GM19468 (cell line): Measurements from ENCODE around the gene PBX4.

Experiments
- ATAC-seq: cut with Tn5 transposase; IDR thresholded peaks from one replicate; pipeline ENCODE4 v1.9.1; 2021; ENCODE audit warnings: mild to moderate bottlenecking, moderate library complexity, moderate number of reproducible peaks; ENCODE audit not compliant: unreplicated experiment; ENCODE audit errors: extremely low read depth

PBX4 gene

GRCh38 chr19:19595171-19595701 is 23.3 kb downstream of the PBX4 start:
- ATAC-seq = no peak

DNA sequence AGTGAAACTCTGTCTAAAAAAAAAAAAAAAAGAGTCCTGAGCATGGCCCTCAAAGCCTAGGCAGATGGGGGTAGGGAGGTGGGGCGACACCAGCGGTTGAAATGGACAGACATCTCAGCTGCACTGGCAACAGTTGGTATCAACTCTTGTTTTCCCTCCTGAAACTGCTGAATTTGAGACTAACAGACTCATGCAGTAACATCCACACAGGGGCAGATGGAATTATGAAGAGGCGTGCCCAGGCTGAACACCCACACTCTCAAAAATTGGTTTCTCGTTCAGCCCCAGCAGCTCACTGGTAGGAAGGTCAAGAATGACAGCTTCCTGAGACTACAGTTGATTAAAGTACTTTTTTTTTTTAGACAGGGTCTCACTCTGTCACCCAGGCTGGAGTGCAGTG is 24.1 kb downstream of the PBX4 start:
- no peak for ATAC-seq

GRCh38 chr19:19592690-19593089 is 25.8 kb downstream of the PBX4 start:
- ATAC-seq = no peak

- no peak for ATAC-seq
Measured at GRCh38 chr19:19591133-19591825, 27.2 kb downstream of the PBX4 start.

GRCh38 chr19:19588546-19588945 is 29.9 kb downstream of the PBX4 start:
- ATAC-seq = no peak

GRCh38 chr19:19587771-19588170 is 30.7 kb downstream of the PBX4 start:
- ATAC-seq = no peak

DNA sequence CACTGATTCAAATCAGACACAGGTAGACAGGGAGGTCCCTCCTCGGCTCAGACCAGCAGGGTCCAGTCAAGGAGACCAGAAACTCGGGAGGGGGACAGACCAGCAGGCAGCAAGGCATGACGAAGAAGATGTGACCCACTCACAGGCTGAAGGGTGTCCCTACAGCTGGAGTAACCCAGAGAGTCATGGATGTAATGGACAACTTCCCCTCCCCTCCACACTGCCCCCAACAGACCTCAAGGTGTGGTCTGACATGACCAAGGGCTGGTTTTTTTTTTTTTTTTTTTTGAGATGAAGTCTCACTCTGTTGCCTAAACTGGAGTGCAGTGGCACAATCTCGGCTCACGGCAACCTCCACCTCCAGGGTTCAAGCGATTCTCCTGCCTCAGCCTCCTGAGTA is 34.1 kb downstream of the PBX4 start:
- ATAC-seq = no peak

GRCh38 chr19:19582471-19582870 is 36.0 kb downstream of the PBX4 start:
- no peak for ATAC-seq

- no peak for ATAC-seq
Measured at GRCh38 chr19:19581391-19581790, 37.1 kb downstream of the PBX4 start.

DNA sequence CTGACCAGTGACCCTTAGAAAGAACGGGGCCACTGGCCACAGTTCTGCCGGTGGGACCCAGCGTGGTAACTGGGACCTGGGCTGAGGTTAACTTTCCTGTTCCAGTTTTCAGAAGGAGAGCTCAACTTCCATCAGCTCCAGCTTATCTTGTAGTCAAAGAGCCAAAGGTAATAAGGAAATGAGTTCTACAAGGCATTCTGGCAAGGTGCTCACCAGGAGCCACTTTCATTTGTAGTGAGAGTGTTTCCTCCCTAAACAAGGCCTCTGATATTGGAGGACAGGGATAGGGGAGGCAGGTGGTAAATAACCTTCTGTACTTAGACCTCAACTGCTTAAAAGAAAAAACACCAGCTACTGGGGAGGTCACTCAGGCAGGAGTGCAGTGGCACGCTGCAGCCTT is 38.1 kb downstream of the PBX4 start:
- no peak for ATAC-seq

- ATAC-seq = no peak
Measured at GRCh38 chr19:19579533-19580361, 38.7 kb downstream of the PBX4 start.

DNA sequence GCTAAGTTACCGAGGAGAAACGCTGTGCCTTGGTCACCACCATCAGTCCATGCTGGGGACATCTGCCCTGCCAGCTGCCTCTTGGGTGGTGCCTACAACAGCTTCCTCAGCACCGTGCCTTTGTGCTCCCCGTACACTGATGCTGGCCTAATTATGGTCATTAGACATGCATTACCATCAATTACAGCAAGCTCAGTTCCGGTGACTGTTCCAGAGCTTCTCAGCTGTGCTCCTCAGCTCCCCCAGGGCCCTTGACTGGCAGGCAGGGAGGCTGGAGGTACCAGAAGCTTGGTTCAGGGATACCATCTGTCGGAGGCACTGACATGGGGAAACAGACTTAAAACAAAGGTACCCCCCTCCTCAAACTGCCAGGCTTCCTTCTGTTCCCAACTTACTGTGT is 40.2 kb downstream of the PBX4 start:
- ATAC-seq = no peak

DNA sequence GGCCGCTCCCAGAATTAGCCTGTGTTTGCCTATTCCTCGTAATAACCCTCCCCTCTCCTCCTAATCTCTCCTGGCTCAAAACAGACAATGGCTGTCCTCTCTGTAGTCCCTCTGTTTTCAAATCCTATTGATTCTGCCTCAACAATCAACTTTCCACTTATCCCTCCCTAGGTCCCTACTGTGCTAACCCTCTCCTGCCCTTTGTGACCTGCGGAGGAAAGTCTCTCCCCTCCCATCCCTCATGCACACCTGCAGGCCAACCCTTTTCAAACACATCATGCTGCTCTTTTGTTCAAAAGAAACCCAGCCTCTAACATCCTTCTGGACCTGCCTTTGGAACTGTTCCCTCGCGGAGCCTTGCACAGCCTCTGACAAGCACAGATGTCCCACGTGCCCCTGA is 43.1 kb downstream of the PBX4 start:
- no peak for ATAC-seq

DNA sequence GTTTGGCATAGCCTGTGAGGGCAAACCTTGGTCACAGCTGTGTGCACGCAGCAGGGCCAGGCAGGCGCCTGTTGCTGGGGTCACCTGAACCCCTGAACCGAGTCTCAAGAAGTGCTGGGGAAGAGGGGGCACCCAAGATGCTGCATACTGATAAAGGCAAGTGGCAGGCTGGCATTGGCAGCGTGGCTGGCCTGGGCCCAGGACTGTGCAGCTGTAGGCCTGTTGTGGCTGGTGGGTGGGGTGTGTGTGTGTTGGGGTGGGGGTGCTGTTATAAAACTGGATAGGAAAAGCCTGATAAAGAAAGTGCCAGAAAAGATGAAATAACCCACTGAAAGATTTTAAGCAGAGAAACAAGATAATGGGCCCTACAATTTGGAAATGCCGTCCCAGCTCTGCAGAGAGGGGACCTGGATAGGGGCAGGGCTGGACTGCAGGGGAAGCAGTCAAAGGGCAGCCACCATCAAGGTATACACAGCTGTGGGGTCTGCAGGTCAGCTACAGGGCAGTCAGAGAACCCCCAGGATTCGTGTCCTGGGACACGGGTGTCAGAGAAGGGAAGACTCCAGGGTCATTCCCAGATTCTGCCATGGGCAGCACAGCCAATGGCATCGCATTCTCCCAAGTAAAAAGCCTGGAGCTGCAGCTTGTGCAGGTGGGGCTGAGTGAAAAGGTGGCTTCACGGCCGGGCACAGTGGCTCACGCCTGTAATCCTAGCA is 47.3 kb downstream of the PBX4 start:
- no peak for ATAC-seq

- ATAC-seq = no peak
Measured at GRCh38 chr19:19570571-19570970, 47.9 kb downstream of the PBX4 start.

DNA sequence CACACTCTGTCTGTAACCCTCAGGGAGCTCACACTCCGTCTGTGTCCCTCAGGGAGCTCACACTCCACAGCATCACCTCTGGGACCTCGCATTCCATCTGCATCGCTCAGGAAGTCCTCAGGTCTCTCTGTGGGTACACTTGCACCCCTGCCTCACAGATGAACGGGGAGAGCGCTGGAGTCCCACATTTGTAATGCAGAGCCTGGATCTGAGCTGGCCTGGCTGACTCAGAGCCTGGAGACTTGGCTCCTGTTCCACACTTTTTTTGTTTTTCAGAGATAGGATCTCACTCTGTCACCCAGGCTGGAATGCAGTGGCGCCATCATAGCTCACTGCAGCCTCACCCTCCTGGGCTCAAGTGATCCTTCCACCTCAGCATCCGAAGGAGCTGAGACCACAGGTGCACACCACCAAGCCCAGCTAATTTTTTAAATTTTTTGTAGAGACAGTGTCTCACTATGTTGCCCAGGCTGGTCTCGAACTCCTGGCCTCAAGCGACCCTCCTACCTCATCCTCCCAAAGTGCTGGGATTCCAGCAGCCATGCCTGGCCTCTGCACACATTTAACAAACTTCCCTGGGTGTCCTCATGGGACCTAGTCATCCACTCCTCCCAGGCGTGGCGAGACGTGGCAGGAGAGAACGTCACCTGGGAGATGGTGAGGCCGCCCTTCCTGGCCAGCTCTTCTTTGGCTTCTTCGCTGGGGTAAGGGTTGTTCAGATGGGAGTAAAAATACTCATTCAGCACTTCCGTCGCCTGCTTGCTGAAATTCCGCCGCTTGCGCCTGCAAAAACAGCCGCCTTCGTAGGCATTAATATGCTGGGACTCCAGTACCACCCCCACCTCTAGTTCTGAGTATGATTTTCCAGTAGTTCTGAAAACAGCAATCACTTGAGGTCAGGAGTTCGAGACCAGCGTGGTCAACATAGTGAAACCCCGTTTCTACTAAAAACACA is 49.4 kb downstream of the PBX4 start:
- ATAC-seq = no peak

- no peak for ATAC-seq
Measured at GRCh38 chr19:19567391-19567790, 51.1 kb downstream of the PBX4 start.

DNA sequence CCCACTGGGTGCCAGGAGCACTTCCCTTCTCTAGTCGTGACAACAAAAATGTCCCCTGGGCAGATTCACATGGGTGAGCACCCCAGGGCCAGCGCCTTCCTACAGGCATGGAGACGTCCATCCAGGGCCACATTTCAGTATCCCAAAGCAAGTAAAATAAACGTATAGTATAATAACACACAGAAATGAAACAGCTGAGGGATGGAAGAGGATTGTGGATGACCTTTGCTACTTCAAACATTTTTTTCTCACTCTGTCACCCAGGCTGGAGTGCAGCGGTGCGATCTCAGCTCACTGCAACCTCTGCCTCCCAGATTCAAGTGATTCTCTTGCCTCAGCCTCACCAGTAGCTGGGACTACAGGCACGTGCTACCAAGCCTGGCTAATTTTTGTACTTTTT is 52.2 kb downstream of the PBX4 start:
- no peak for ATAC-seq

DNA sequence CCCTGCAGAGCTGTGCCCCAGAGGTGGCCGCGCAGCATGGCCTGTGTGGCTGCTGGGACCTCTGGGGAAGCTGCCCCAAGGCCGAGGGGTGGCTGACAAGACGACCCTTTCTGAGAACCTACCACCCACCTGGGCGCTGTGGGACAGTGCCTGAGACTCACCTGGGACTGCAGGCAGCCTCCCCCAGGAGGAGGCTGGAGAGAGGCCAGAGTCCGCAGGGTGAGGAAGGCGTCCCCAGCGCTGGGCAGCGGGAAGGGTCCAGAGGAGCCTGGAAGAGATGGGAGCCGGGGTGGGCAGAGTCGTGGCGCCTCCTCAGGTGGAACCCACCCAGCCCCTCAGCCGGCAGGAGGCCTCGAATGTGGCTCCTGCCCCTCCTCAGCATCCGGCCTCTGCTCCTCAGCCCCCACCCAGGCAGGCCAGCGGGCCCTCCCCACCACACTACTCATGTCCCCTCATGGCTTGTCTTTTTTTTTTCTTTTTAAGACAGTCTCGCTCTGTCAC is 55.1 kb downstream of the PBX4 start:
- ATAC-seq = no peak
